DOHH2 (cell line): ENCODE data around the gene TRIM63.

Experiments used
- CTCF ChIP-seq: fragments of 200-600 bp; sonication (generic); IDR thresholded peaks from one replicate; pipeline ENCODE4 v1.5.1; 2014; ENCODE audit warnings: antibody characterized with exemption, mild to moderate bottlenecking, low read depth, low read length; ENCODE audit not compliant: poor library complexity, severe bottlenecking
- EZH2phosphoT487 ChIP-seq: fragments of 200-600 bp; sonication (generic); IDR thresholded peaks from 2 replicates; pipeline ENCODE4 v1.6.1; 2017; ENCODE audit warnings: borderline replicate concordance, mild to moderate bottlenecking, antibody characterized with exemption, low read length, moderate library complexity, mixed read lengths

- TF ChIP-seq CTCF (no peak), EZH2phosphoT487 (no peak)
Observed at GRCh38 chr1:26035203-26035958, 32.0 kb downstream of the TRIM63 start.
